GM21529 (cell line): ENCODE measurements around the gene DIS3L2.

Experiments
- ATAC-seq: cut with Tn5 transposase; IDR thresholded peaks from one replicate; pipeline ENCODE4 v1.9.1; 2021; ENCODE audit not compliant: unreplicated experiment

DIS3L2 gene

GRCh38 chr2:232340171-232340935 is 378.8 kb downstream of the DIS3L2 start:
- no peak for ATAC-seq

GRCh38 chr2:232341061-232341738 is 379.7 kb downstream of the DIS3L2 start:
- no peak for ATAC-seq

GRCh38 chr2:232341739-232342126 is 380.2 kb downstream of the DIS3L2 start:
- ATAC-seq = no peak

- no peak for ATAC-seq
These were observed 381.4 kb downstream of the DIS3L2 start for GRCh38 chr2:232342635-232343565.

GRCh38 chr2:232343821-232344220 is 382.3 kb downstream of the DIS3L2 start:
- no peak for ATAC-seq

GRCh38 chr2:232345251-232345650 is 383.7 kb downstream of the DIS3L2 start:
- ATAC-seq = no peak

- no peak for ATAC-seq
These were observed 385.9 kb downstream of the DIS3L2 start for GRCh38 chr2:232347369-232347768.

- no peak for ATAC-seq
These were observed 387.4 kb downstream of the DIS3L2 start for GRCh38 chr2:232348936-232349335.

GRCh38 chr2:232349546-232349945 is 388.0 kb downstream of the DIS3L2 start:
- ATAC-seq = no peak

GRCh38 chr2:232349946-232350635 is 388.6 kb downstream of the DIS3L2 start:
- no peak for ATAC-seq

- ATAC-seq = no peak
These were observed 389.5 kb downstream of the DIS3L2 start for GRCh38 chr2:232350804-232351685.

- no peak for ATAC-seq
These were observed 390.4 kb downstream of the DIS3L2 start for GRCh38 chr2:232351686-232352510.

GRCh38 chr2:232352511-232353091 is 391.1 kb downstream of the DIS3L2 start:
- no peak for ATAC-seq

GRCh38 chr2:232353096-232353495 is 391.6 kb downstream of the DIS3L2 start:
- ATAC-seq = no peak

GRCh38 chr2:232353660-232354059 is 392.1 kb downstream of the DIS3L2 start:
- ATAC-seq = no peak

GRCh38 chr2:232354069-232354468 is 392.6 kb downstream of the DIS3L2 start:
- ATAC-seq = no peak

GRCh38 chr2:232361646-232362045 is 400.1 kb downstream of the DIS3L2 start:
- ATAC-seq = no peak

- no peak for ATAC-seq
These were observed 400.8 kb downstream of the DIS3L2 start for GRCh38 chr2:232362174-232362900.
